Activated CD8-positive, alpha-beta memory T cell treated with anti-CD3 and anti-CD28 coated beads for 36 hours (primary cell): ENCODE data around the gene OR10H5. TPM values are rescaled to one million over a fixed set of nuclear protein-coding genes. Genes with fewer than 3 reads are reported as not detected.
"Not testable (repeated sequence)": the region's sequence is repeated elsewhere in the genome, so short reads cannot be mapped to it uniquely, and the experiment has no call there.

Source experiments
- CTCF ChIA-PET: fragments of 350-600 bp; sonication (Branson Sonifier 250); formaldehyde crosslinking; loops from one replicate; lab custom pipeline; 2021; ENCODE audit warnings: antibody characterized with exemption; lab: Charles Lee
- POLR2A ChIA-PET: fragments of 350-600 bp; sonication (Branson Sonifier 250); formaldehyde crosslinking; loops from one replicate; lab custom pipeline; 2021; ENCODE audit warnings: antibody characterized with exemption; lab: Charles Lee
- total RNA-seq, 2 experiments: library from RNA; stranded (reverse); gene quantifications; one replicate each; pipeline ENCODE4 v1.2.3, GENCODE V29; 2021

Gene OR10H5
- total RNA-seq, 2 experiments from 2014 or later: not detected

- CTCF ChIA-PET, POLR2A ChIA-PET: not testable (repeated sequence)
Observed at GRCh38 chr19:15794279-15794678, 6.8 kb downstream of the OR10H5 start.

- ChIA-PET POLR2A (no interaction called here), CTCF (interaction anchor here (0.7 kb wide), 1 partner anchor 181 kb away, joined by 3 read pairs; no protein-coding TSS in a partner anchor)
Observed at GRCh38 chr19:15810335-15810734, 22.9 kb downstream of the OR10H5 start.

GRCh38 chr19:15811476-15811875, 24.0 kb downstream of the OR10H5 start:
- ChIA-PET CTCF (no interaction called here), POLR2A (no interaction called here)

GRCh38 chr19:15812060-15812722, 24.7 kb downstream of the OR10H5 start:
- ChIA-PET CTCF (interaction anchor here (0.7 kb wide), 1 partner anchor 28 kb away, joined by 3 read pairs; no protein-coding TSS in a partner anchor), POLR2A (no interaction called here)

- POLR2A ChIA-PET: no interaction called here
- CTCF ChIA-PET: no interaction called here
Observed at GRCh38 chr19:15813916-15814315, 26.5 kb downstream of the OR10H5 start.

GRCh38 chr19:15815306-15815705, 27.8 kb downstream of the OR10H5 start, which contains the start of gene OR10H1:
TSS of gene OR10H1 (minus strand) at chr19:15815664. CDS start at chr19:15808037, 7,627 bp downstream.
- ChIA-PET CTCF (no interaction called here), POLR2A (no interaction called here)

GRCh38 chr19:15820646-15821045, 33.2 kb downstream of the OR10H5 start:
- ChIA-PET CTCF (no interaction called here), POLR2A (no interaction called here)

- CTCF ChIA-PET: no interaction called here
- POLR2A ChIA-PET: no interaction called here
Observed at GRCh38 chr19:15825753-15826152, 38.3 kb downstream of the OR10H5 start.

- POLR2A ChIA-PET: no interaction called here
- CTCF ChIA-PET: no interaction called here
Observed at GRCh38 chr19:15828121-15828610, 40.7 kb downstream of the OR10H5 start.

- CTCF ChIA-PET, POLR2A ChIA-PET: not testable (repeated sequence)
Observed at GRCh38 chr19:15828611-15829305, 41.3 kb downstream of the OR10H5 start.

GRCh38 chr19:15829306-15829698, 41.8 kb downstream of the OR10H5 start:
- ChIA-PET CTCF (no interaction called here), POLR2A (no interaction called here)

- POLR2A ChIA-PET: no interaction called here
- CTCF ChIA-PET: no interaction called here
Observed at GRCh38 chr19:15829786-15830185, 42.3 kb downstream of the OR10H5 start.

GRCh38 chr19:15831626-15832025, 44.2 kb downstream of the OR10H5 start:
- CTCF ChIA-PET: no interaction called here
- POLR2A ChIA-PET: interaction anchor here (0.5 kb wide), 1 partner anchor 1970 kb away, joined by 3 read pairs; no protein-coding TSS in a partner anchor

GRCh38 chr19:15834232-15834631, 46.8 kb downstream of the OR10H5 start:
- CTCF ChIA-PET: interaction anchor here (0.6 kb wide), 1 partner anchor 340 kb away, joined by 5 read pairs; no protein-coding TSS in a partner anchor
- POLR2A ChIA-PET: not testable (repeated sequence)

- POLR2A ChIA-PET: interaction anchor here (0.7 kb wide), 1 partner anchor 250 kb away, joined by 3 read pairs; no protein-coding TSS in a partner anchor
- CTCF ChIA-PET: not testable (repeated sequence)
Observed at GRCh38 chr19:15835565-15836329, 48.3 kb downstream of the OR10H5 start.

- ChIA-PET CTCF (interaction anchor here (1.2 kb wide), 1 partner anchor 10 kb away, joined by 4 read pairs; no protein-coding TSS in a partner anchor), POLR2A (interaction anchor here (0.5 to 0.7 kb wide), 3 partner anchors 165 to 995 kb away, joined by 3 to 4 read pairs (median 4); no protein-coding TSS in a partner anchor)
Observed at GRCh38 chr19:15836330-15837220, 49.1 kb downstream of the OR10H5 start.

GRCh38 chr19:15837221-15837731, 49.8 kb downstream of the OR10H5 start:
- ChIA-PET CTCF (interaction anchor here (0.9 to 1.2 kb wide), 2 partner anchors 11 to 514 kb away, joined by 3 to 4 read pairs; no protein-coding TSS in a partner anchor), POLR2A (interaction anchor here (0.5 to 0.6 kb wide), 2 partner anchors 324 to 994 kb away, joined by 4 read pairs; no protein-coding TSS in a partner anchor)

GRCh38 chr19:15838351-15838750, 50.9 kb downstream of the OR10H5 start:
- ChIA-PET CTCF (interaction anchor here (0.9 kb wide), 1 partner anchor 515 kb away, joined by 3 read pairs; no protein-coding TSS in a partner anchor), POLR2A (no interaction called here)
